Skin epidermis (tissue), 12 donors: ENCODE measurements around the gene CD79A.
"Not testable (repeated sequence)": the region's sequence is repeated elsewhere in the genome, so short reads cannot be mapped to it uniquely, and the experiment has no call there.

ENCODE experiments used
- H3K27ac ChIP-seq, 21 experiments: fragments of 200-600 bp; sonication (generic) in 11 of 21; one replicate each; pipeline ENCODE4 v1.5.0; 2020; ENCODE audit warnings: mild to moderate bottlenecking in 3 of 21, inconsistent platforms in 2 of 21, moderate library complexity in 2 of 21
- H3K4me3 ChIP-seq, 7 experiments: fragments of 200-600 bp; sonication (generic) in 2 of 7; one replicate each; pipeline ENCODE4 v1.5.0; 2020; ENCODE audit warnings: inconsistent platforms in 2 of 7, mild to moderate bottlenecking in 2 of 7, moderate library complexity in 1 of 7

CD79A gene

DNA sequence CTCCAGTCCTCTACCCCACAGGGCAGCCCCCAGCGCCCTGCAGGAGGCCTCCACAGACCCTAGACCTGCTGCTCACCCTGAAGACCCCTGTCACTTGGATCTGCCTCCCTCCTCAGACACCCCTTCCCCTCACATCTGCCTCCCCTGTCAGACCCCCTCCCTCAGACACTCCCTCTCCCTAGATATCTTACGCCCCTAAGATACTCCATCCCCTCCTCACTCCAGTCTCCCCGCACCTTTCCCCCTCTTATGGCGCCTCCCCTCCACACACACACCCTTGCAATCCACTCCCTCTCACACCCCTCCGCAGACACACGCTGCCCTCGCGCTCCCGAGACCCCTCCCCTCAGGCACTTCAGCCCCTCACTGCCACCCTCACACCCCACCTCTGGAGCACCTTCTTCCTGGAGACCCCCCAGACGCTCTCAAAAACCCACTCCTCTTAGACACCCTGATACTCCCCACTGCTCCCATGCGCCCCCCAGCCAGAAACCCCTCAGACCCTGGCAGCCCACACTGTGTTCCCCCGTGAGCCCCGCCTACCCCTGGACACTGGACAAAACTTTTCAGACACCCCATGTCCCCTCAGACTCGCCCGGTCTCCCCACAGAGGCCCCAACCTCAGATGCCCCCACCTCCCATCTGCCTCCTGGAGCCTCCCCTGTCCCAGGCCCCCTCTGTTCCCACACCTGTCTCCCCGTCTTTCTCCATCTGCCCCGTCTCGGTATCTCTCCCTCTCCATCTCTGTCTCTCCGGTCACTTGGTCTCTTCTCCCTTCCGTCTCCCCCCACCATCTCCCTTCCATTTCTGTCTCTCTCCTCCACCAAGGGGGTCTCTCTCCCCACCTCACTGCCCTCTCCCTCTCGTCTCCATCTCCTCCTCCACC lies 36.7 kb downstream of the CD79A start:
- Histone ChIP-seq H3K27ac (no peak overlapping the region), H3K4me3 (no peak overlapping the region)

DNA sequence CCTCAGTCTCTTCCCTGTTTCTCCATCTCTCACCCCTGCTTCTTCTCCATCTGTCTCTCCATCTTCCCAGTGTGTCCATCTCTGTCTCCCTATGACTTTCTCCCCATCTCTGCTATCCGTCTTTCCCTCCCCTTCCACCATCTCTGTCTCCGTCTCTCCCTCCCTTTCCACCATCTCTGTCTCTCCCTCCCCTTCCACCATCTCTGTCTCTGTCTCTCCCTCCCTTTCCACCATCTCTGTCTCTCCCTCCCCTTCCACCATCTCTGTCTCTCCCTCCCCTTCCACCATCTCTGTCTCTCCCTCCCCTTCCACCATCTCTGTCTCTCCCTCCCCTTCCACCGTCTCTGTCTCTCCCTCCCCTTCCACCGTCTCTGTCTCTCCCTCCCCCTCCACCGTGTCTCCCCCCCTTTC lies 37.4 kb downstream of the CD79A start:
- not testable (repeated sequence) for H3K27ac ChIP-seq, H3K4me3 ChIP-seq

DNA sequence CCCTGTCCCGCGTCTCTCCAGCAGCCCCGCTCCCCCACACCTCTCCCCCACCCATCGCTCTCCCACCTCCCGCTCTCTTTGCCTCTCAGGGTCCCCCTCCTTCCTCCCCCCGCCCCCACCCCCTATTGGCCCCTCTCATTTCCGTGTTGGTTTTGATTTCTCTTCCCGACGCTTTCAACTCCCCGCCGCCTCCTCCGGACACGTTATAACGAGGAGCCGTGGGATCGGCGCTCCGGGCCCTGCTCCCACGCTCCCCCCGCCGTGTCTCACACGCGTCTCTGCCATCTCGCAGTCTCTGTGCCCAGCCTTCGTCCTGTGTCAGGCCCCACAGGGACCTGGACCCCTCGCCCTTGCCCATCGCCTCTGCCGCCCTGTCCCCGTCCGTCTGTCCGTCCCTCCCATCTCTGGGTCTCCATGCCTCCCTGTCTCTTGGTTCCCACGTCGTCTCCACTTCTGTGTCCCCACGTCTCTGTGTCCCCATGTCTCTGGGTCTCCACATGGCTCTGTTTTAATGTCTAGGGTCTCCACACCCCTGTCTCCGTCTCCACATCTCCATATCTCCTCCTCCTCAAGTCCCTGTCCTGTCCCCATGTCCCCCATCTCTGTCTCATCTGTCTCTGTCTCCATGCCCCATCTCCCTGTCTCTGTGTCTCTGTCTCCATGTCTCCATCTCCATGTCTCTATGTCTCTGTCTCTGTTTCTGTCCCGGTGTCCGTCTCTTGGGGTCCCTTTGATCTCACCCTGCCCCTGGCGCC lies 38.1 kb downstream of the CD79A start:
- no peak overlapping the region for H3K4me3 ChIP-seq

DNA sequence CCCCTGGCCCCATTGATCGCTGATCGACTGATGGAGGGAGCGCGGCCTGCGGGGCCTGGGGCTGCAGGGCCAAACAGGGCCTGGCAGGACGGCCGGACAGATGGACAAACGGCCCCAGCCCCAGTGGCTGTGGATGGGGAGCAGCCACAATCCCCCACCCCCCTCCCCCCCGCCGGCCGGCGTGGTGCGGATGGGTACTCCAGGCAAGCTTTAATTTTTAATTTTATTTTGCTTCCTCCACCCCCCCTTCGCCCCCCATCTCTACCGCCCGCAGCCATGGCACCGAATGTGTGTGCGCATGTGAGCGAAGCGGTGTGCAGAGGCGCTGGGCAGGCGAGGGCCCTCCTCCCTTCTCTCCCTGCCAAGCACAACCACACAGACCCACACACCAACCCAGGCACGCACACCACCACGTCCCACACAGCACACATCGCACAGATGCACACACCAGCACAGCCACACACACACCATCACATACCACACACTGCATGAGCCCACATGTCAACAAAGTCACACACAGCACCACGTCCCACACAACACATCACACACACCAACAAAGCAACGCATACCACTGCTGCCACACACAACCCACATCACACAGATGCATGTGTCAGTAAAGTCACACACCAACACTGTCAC lies 38.8 kb downstream of the CD79A start:
- H3K27ac ChIP-seq: no peak overlapping the region
- no peak overlapping the region for H3K4me3 ChIP-seq

More for the DNA sequence above, 38.1 kb downstream of the CD79A start:
- H3K27ac ChIP-seq: no peak overlapping the region

DNA sequence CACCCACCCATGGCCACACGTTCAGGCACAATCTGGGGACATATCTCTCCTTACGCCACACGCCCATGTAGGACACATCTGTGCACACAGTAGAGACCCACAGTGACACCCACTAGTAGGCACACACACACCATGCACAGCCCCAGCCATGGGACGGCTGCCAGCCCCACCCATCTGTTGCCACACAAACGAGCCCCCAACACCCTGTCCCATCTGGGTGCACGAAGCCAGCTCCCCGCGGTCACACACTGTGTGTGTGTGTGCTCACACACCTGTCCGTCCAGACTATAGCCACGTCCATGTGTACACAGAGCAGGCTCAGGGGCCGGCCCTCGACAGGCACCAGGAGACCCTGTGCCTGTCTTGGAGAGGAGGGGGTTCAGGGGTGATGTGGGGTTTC lies 40.6 kb downstream of the CD79A start:
- Histone ChIP-seq H3K27ac (no peak overlapping the region), H3K4me3 (no peak overlapping the region)

DNA sequence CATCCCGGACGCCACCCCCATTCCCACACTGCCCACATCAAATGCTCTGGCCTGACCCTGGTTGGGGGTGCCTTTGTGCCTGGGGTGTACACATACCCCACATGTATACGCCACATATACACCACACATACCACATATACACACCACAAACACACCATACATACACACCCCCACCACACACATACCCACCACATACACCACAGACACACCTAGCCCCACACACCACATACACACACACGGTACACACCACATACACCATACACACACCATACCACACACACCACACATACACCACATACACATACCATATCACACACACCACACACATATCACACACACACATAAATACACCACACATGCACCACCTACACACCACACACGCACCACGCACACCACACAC lies 41.0 kb downstream of the CD79A start:
- H3K27ac ChIP-seq: no peak overlapping the region

DNA sequence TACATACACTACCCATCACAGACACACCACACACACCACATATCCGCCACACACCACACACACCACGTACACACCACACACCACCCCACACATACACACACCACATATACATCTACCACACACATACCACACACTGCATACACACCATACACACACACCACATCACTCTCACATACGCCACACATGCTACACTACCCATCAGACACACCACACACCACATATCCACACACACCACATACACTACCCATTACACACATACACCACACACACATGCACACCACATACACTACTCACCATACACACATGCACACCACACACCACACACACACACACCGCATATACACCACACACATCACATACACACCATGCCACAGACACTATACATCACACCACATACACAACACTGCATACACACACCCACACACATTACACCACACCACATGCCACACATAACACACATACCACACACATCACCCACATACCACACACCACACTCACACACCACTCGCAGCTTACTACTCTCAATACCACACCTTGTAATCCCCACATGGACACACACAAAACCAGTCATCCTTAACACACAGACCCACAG lies 41.7 kb downstream of the CD79A start:
- Histone ChIP-seq H3K4me3 (no peak overlapping the region), H3K27ac (no peak overlapping the region)

More for the DNA sequence above, 41.0 kb downstream of the CD79A start:
- H3K4me3 ChIP-seq: no peak overlapping the region

DNA sequence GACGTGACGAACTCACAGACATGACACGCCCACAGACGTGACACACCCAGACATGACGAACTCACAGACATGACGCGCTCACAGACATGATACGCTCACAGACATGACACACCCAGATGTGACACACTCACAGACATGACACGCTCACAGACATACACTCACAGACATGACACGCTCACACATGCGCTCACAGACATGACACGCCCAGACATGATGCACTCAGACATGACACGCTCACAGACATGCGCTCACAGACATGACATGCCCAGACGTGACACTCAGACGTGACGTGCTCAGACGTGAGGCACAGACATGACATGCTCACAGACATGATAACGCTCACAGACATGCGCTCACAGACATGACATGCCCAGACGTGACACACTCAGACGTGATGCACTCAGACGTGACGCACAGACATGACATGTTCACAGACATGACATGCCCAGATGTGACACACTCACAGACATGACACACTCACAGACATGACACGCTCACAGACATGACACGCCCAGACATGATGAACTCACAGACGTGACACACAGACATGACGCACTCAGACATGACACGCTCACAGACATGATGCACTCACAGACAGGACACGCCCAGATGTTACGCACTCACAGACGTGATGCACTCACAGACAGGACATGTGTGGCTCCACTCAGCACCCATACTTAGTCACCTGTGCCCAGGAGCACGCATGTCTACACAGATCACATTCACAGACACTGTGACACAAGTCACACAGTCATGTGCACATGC lies 43.1 kb downstream of the CD79A start:
- H3K27ac ChIP-seq: no peak overlapping the region
- H3K4me3 ChIP-seq: no peak overlapping the region

DNA sequence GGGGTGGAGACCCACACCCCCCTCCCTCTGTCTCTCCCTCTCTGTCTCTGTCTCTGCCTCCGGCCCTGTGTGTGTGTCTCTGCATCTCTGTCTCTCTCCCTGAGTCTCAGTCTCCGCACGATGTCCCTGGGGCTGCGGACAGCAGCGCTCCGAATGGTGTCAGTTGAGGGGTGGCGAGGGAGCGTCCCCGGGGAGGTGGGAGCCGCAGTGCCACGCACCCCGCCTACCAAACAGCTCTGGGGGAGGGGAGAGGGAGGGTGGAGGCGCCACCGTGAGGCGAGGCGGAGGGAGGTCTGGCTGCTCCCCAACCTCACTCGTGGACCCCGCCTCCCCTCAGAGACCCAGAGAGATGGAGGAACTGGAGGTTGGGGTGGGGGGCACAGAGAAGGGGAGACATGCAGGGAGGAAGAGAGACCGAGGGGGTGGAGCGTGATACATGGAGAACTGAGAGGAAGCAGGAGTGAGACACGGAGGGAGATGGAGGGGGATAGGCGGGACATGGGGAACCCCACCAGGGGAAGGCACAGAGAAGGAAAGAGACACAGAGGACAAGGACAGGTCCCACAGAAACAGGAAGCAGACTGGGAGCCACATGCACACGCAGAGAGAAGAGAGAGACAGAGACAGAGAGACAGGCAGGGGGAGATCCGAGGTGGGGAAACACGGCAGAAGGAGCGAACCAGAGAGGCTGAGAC lies 44.0 kb downstream of the CD79A start:
- H3K4me3 ChIP-seq: no peak overlapping the region
- no peak overlapping the region for H3K27ac ChIP-seq

DNA sequence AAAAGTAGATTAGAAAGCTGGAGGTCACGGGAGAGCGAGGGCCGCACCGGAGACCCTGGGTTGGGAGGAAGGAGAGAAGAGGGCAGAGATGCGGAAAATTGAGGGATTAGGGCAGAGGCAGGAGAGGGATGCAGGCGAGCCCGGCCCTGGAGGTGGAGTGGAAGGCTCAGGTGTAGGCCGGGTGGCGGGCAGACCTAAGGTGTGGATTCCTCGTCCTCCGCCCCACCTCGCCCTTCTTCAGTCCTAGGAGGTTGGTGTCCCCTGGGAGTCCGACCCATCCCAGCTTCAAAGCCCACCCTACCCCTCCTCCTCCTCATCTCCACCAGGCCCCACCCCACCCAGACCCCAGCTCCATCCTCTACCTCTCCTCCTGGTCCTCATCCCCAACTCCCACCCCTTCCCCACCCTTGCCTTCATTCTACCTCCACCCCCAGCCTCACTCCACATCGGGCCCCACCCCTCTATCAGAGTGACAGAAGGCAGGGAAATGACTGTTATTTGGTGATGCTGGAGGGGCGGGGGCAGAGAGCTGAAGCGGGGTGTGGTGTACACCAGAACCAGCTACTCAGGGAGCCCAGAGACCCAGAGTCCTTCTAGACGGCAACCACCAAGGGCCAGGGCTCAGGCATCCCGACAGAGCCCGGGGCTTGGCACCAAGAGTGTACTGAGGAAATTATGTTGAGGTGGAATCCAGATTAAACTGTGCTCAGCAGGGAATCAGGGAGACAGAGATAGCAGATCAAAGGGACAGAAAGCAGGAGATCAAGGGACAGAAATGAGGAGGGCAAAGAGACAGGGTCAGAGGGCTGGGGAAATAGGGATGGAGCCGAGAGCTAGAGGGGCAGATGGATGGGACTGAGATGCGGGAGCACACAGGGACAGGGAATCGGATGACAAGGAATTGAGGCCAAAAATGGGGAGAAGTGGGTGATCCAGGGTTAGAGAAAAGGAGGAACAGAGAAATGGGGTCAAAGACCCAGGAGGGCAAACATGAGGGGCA lies 44.8 kb downstream of the CD79A start:
- no peak overlapping the region for H3K27ac ChIP-seq
- H3K4me3 ChIP-seq: no peak overlapping the region

DNA sequence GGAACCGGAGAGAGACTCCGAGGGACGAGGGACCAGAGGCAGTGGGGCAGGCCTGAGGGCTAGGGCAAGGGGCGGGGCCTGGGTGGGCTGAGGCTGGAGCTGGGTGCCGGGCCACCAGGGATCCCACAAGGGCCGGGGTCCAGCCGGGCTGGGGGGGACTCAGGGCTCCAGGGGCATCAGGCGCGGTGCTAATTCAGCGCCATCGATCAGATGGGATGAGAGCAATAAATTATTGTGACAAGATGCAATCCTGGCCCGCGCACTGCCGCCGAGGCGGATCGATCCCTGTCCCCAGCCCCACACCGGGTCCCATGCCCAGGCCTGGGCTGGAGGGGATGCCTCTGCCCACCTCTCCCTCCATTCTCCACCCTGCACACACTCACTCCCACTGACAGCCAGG lies 45.5 kb downstream of the CD79A start:
- no peak overlapping the region for H3K27ac ChIP-seq

DNA sequence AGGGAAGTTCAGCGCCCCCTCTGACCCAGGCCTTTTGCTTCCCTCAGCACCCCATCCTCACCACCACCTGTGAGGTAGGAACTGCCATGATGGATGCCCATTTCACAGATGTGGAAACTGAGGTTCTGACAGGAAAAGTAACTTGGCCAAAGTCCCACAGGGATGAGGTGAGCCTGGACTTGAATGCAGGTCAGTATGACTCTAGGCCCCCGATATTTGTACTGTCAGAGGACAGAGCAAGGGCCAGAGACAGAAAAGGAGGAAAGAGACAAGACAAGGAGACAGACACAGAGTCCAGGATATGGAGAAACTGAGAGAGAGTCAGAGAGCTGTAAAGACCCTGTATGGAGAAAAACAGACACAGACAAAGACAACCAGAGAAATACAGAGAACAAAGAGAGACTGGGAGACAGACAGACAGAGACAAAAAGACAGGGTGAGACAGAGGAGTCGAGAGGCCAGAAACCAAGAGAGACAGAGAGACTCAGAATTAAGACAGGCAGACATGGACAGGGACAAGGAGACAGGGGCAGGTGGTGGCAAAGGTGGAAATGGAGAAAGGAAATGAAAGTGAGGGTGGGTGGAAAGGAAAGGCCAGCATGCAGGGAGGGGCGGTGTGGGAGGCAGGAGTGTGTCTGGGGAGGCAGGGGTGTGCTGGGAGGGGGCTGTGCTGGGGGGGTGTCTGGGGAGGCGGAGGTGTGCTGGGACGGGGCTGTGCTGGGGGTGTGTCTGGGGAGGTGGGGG lies 46.1 kb downstream of the CD79A start:
- H3K27ac ChIP-seq: no peak overlapping the region

More for the DNA sequence above, 45.5 kb downstream of the CD79A start:
- no peak overlapping the region for H3K4me3 ChIP-seq

DNA sequence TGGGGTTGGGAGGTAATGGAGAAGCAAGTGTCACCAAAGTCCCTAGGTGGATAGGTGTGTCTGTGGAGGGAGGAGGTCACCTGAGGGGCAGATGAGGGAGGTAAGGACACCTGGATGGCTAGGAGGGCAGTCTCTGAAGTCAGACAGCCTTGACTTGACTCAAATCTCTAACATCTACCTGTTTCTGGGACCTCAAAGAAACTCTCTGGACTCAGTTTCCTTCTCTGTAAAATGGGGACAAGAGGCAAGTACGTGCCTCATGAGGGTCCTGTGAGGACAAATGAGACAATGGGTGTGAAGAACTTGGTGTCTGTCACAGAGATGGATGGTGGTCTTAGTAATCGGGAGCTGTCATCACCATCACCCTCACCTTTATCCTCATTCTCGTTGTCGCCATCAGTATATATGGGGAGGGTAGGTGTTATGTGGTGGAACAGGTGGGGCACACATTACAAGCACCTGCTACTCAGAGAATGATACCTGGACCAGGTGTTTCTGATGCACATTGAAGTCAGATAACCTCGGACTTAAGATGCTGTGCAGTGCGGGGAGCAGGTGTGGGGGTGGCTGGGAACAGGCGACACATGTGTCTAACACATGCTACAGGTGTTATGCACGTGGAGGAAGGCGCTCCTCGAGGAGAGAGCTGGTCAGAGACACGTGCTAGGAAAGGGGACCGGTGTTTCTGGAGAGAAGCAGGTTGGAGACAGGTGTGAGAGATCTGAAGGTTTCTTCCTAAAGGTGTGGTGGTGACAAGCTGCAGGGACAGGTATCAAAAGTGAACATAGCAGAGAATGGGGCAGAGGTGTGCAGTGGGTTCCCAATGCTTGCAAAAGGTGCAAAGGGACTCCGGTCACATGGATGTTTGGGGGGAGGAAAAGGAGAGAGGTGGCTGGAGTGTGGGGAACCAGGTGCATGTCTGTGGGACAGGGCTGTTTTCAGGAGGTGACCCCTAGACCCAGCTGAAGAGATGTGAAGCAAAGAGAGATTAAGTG lies 47.4 kb downstream of the CD79A start:
- no peak overlapping the region for H3K4me3 ChIP-seq
- no peak overlapping the region for H3K27ac ChIP-seq

More for the DNA sequence above, 46.1 kb downstream of the CD79A start:
- no peak overlapping the region for H3K4me3 ChIP-seq

DNA sequence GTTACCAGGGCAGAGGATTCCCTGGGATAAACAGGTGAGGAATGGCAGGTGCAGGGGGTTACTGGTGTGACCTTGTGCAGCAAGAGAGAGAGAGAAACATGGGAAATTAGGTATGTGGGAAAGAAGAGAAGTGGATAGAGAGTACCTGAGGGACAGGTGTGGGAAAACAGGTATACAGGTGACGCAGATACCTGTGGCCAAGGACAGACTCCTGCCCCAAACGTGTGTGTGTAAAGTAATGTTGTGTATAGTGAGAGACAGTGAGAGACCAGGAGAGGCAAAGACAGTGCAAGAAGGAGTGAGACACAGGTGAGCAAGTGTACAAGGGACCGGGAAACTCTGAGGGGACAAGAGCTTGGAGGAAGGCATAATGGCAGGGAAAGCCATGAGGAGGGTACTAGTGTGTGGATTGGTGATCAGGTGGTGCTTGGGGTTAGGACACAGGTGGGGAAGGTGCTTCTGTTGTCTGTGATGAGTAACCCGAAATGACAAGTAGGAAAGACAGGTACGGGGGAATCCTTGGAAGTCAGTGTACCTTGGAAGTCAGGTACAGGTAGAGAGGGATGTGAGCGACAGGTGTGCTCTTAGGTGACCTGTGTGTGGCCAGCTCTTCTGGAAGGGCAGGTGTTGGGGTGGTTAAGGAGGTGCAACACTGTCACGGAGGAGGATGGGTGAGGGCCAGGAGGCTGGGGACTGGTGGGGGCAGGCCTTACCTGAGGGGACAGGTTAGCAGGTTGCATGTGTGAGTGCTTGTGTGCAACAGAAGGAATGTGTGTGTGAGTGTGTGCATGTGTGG lies 48.3 kb downstream of the CD79A start:
- no peak overlapping the region for H3K4me3 ChIP-seq
- H3K27ac ChIP-seq: no peak overlapping the region
